ENCODE measurements around the gene PHAX.
"Not testable (repeated sequence)": the region's sequence is repeated elsewhere in the genome, so short reads cannot be mapped to it uniquely, and the experiment has no call there.

The PHAX gene, protein sequence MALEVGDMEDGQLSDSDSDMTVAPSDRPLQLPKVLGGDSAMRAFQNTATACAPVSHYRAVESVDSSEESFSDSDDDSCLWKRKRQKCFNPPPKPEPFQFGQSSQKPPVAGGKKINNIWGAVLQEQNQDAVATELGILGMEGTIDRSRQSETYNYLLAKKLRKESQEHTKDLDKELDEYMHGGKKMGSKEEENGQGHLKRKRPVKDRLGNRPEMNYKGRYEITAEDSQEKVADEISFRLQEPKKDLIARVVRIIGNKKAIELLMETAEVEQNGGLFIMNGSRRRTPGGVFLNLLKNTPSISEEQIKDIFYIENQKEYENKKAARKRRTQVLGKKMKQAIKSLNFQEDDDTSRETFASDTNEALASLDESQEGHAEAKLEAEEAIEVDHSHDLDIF
- 21.8 to 28.9 (median 25.3) reads per million in 4 donors for total RNA-seq

DNA sequence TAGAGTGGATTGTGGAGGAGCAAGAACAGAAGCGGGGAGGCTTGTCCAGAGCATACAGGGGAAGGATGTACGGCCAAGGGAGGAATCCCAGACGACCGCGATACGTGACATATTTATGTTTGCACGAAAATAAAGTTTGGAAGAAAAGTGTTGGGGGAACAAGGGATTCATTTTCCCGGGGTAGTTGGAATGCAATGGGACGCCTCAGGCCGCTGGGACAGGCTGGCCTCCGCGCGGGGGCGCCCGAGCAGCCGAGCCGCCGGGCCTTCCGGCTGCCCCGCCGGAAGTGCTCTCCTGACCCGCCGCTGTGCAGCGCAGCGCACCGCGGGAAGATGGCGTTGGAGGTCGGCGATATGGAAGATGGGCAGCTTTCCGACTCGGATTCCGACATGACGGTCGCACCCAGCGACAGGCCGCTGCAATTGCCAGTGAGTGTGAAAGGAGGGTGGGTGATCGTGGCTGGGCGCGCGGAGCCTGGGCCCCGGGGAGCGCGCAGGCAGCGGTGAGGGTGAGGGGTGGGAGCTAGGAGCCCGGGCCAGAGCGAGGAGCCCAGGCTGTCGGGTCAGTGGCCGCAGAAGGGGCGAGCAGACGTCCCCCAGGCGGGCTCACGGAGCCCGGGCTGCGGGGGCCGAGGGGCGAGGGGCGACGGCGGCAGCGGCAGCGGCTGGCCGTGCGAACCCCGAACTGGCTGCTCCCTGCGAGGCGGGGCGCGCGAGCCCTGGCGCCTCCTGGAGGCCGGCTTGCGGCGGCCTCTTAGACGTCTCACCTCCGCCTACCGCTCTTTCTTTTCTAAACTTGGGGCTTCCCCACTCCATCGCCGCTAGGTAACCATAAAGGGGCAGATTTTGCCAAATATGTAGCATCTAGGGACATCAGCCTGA lies at the start of gene PHAX:
PHAX (plus strand) TSS at position 317 of the 881 bp plus-strand sequence; CDS start at position 333, 16 bp downstream.
- peak; percentile 45 to 83 (median 56) for DNase-seq

DNA sequence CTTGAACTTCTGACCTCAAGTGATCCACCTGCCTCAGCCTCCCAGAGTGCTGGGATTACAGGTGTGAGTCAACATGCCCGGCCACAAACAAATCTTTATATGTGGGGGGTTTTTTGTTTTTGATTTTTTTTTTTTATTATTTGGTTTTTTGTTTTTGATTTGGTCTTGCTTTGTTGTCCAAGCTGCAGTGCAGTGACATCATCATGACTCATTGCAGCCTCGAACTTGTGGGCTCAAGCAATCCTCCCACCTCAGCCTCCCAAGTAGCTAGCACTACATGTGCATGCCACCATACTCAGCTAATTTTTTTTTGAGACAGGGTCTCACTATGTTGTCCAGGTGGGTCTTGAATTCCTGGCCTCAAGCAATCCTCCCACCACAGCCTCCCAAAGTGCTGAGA lies 48.1 kb upstream of the PHAX start:
- DNase-seq = no peak

DNA sequence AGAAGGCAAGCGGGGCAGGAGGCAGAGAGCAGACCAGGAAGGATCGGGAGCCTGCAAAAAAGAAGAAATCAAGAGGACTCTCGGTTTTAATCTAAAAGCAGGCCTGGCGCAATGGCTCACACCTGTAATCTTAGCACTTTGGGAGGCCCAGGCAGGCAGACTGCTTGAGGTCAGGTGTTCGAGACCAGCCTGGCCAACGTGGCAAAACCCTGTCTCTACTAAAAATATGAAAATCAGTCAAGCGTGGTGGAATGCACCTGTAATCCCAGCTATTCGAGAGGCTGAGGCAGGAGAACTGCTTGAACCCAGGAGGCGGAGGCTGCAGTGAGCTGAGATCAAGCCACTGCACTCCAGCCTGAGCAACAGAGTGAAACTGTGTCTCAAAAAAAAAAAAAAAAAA lies 45.6 kb upstream of the PHAX start:
- DNase-seq = not testable (repeated sequence)

DNA sequence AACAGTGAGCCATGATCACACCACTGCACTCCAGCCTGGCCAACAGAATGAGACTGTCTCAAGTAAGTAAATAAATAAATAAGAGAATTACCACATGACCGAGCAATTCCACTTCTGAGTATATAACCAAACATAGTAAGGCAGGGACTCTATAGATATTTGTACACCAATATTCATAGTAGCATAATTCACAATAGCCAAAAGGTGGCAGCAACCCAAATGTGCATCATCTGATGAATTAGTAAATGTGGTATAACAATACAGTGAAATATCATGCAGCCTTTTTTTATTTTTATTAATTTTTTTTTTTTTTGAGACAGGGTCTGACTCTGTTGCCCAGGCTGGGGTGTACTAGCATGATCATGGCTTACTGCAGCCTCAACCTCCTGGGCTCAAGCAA lies 38.8 kb upstream of the PHAX start:
- no peak for DNase-seq

DNA sequence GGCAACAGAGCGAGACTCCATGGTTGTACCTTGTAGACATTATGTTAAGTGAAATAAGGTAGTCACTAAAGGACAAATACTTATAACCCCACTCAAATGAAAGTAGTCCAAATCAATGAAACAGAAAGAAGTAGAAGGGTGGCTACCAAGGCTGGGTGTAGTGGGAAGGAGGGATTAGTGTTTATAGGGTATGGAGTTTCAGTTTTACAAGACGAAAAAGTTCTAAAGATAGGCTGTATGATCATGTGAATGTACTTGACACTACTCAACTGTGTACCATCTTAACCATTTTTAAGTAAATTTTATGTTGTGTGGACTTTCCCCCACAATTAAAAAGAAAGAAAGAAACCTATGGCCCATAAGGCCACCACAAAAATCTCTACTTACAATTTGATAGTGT lies 37.9 kb upstream of the PHAX start:
- no peak for DNase-seq

DNA sequence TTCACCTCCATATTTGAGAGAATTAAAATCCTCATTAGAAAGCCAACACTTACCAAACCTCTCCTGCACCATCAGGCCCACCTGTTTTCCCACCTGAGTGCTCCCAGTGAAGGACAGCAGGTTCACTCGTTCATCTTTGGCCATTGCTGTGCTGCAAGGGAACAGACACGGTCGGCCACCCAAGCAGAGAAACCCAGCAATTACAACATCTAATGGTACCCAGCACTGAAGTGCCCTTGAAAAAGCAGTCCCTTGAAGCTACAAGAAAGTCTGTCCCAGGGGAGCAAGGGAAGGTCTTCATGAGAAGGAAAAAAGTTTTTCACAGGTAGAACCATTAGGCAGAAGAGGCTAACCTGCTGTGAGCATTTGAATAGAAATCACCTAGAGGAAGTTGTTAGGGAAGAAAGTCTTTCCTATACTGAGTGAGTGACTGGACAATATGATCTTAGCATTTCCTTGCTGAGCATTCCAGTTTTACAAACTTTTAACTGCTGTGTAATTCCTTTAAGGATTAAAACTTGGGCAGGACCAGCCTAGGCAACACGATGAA lies 32.5 kb upstream of the PHAX start:
- DNase-seq = no peak

DNA sequence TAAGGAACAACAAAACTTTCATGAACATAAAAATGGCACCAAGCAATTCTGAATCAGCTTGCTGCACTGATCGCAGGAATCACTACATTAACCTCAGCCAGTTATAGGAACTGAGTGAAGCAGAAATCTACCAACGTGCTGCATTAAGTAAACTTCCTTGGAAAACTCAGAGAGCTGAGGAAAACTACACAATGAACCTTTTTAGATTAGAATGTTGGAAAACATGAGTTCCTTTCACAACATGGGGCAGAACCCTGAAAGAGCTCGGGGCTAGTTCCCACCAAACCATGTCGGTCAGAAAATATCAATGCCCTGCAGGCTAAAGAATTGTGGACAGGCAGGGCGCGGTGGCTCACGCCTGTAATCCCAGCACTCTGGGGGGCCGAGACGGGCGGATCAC lies 25.1 kb upstream of the PHAX start:
- DNase-seq = no peak

DNA sequence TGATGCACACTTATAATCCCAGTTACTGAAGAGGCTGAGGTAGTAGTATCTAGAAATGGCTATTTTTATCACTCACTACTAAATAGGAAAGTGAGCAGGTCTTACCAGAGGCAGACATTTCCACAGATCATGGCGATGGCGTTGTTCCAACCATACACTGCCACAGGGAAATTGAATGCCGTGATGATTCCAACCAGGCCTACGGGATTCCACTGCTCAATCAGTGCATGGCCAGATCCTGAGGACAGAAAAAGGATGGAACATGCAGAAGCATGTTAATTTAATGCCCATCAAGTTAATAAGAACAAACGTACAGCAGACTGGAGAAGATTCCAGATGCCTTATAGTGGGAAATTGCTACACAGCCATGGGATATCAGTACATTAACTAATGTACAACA lies 23.8 kb upstream of the PHAX start:
- DNase-seq = no peak

DNA sequence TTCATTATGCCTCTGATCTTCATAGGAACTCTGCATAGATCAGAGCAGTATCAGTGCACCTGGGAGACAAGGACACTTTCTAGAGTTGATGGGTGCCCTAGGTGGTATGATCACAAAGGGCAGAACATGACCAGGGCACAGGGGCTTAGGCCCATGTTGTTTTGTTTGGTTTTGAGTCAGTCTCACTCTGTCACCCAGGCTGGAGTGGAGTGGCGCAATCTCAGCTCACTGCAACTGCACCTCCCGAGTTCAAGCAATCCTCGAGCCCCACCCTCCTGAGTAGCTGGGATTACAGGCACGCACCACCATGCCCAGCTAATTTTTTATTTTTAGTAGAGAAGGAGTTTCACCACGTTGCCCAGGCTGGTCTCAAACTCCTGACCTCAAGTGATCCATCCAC lies 23.3 kb upstream of the PHAX start:
- DNase-seq = no peak

DNA sequence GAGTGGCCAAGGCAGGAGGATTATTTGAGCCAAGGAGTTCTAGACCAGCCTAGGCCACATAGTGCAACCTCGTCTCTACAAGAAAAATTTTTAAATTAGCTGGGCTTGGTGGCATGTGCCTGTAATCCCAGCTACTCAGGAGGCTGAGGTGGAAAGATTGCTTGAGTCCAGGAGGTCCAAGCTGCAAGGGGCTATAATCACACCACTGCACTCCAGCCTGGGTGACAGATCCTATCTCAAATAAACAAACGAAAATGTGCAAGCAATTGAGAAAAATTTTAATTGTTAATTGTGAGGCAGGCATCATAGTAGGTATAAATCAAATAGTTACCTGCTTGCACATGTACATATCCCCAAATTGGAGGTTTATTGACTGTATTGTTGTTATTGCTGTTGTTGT lies 21.0 kb upstream of the PHAX start:
- DNase-seq = no peak

DNA sequence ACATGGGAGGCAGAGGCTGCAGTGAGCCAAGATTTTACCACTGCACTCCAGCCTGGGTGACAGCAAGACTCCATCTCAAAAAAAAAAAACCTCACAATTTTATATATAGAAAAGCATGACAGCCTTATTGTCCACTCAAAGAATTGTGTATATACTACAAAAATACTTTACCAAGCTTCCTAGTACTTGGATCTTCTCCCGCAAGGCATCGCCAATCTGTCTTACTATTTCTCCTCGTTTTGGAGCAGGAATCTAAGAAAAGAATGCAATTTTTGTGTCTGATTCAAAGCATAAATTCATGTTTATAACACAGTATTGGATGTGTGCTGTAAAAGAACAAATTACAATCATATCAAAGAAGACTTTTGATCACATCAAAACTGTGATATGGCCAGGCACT lies 17.0 kb upstream of the PHAX start:
- DNase-seq = no peak

DNA sequence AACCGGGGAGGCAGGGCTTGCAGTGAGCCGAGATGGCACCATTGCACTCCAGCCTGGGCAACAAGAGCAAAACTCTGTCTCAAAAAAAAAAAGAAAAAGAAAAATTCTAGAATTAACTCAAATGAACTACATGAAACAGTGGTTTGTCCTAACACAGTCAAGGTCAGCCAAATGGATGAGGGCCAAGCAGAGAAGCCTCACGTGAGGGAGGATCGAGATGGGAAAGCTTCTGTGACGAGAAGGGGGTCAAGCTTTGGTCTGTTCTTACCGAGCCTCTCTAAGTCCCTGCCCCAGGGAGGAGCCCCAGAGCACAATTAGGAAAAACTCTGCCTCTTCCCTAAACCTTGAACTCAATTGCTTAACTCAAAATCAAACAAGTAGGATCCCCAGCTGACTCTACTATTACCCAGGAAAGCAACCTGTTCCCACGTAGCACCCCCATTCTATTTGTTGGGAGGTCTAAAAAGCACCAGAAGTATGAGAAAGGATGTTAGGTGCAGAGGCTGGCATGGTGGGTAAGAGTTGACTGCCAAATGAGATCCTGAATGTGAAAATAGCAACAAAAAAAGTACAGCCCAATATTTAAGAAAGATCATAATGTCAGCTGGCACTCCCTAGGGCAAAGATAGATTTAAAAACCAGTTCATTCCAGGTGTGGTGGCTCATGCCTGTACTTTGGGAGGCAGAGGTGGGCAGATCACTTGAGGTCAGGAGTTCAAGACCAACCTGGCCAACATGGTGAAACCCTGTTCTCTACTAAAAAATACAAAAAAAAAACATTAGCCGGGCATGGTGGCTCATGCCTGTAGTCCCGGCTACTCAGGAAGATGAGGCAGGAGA lies 13.0 kb upstream of the PHAX start:
- no peak for DNase-seq

DNA sequence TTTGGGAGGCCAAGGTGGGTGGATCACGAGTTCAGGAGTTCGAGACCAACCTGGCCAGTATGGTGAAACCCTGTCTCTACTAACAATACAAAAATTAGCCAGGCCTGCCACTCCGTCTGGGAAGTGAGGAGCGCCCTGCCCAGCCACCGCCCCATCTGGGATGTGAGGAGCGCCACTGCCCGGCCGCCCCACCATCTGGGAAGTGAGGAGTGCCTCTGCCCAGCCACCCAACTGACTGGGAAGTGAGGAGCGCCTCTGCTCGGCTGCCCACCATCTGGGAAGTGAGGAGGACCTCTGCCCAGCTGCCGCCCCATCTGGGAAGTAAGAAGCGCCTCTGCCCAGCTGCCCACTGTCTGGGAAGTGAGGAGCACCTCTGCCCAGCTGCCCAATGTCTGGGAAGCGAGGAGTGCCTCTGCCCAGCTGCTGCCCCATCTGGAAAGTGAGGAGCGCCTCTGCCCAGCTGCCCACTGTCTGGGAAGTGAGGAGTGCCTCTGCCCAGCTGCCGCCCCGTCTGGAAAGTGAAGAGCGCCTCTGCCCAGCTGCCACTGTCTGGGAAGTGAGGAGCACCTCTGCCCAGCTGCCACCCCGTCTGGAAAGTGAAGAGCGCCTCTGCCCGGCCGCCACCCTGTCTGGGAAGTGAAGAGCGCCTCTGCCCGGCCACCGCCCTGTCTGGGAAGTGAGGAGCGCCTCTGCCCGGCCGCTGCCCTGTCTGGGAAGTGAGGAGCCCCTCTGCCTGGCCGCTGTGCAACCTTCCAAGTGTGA lies 11.0 kb upstream of the PHAX start:
- no peak for DNase-seq

DNA sequence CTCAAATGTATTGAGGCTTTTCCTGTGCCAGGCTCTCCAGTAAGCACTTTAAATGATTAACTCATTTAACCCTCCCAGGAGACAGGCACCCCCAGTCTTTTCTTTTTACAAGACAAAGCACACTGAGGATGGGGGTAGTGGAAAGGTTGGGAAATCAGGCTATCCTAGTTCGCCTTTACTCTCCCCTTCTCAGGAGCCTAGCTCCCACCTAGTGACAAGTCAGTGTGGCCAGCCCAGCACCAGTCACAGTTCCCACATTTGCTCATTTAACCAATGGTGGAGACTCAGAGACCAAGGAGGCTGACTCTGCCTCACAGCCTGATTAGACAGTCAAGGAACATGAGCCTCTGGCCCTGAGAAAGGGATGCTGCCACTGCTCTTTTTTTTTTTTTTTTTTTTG lies 9.2 kb upstream of the PHAX start:
- no peak for DNase-seq

DNA sequence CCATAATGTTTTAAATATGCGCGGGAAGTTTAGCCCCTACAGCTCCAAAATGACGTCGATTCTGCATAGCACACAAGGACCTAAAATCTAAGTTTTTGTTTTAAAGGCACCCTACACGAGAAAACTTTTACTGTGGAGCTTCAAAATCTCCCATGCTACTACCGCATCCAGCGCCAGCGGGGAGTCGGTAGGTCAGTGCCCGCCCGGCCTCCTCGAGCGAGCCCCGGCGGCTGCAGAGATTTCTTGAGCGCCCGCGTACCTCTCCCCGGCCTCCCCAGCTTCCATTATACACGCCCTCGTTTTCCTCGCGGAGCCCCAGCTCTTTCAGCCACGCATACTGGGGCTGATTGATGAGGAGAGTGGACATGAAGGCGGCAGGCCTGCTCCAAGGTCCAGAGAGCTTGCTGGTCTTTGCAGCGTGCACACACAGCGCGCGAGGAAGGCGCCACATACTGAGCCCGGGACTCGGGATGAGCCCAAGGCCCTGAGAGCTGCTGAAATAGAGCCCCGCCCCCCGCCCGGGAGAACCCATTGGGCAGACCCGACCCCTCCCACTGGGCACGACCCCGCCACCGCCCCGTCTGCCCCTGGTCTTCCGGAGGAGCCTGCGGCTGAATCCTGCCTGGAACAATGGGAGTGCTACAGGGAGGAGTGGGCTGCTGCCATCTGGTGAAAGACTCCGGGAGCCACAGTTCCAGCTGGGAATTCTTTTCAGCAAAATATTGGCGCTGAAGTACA lies 5.8 kb upstream of the PHAX start, which contains the start of gene ALDH7A1:
ALDH7A1 (minus strand) TSS at position 472 of the 738 bp plus-strand sequence; CDS start at position 451, 21 bp downstream.
- DNase-seq = peak in 3 of 5 donors; percentile 10 to 24 (median 15)

DNA sequence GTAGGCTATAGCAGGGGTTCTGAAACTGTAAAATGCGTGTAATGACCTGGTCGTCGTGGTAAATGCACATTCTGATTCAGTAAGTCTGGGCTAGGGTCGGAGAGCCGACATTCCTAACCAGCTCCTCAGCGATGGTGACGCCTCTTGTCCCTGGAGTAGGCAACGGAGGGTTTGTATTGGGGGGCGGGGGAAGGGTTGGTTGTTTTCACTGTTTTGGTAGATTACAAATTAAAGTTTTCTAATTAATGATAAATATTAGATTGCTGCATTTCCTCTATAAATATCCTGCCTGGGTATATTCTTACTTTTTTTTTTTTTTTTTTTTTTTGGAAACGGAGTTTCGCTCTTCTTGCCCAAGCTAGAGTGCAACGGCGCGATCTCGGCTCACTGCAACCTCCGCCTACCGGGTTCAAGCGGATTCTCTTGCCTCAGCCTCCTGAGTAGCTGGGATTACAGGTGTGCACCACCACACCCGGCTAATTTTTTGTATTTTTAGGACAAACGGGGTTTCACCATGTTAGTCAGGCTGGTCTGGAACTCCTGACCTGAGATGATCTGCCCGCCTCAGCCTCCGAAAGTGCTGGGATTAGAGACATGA lies 5.2 kb upstream of the PHAX start:
- DNase-seq = no peak

DNA sequence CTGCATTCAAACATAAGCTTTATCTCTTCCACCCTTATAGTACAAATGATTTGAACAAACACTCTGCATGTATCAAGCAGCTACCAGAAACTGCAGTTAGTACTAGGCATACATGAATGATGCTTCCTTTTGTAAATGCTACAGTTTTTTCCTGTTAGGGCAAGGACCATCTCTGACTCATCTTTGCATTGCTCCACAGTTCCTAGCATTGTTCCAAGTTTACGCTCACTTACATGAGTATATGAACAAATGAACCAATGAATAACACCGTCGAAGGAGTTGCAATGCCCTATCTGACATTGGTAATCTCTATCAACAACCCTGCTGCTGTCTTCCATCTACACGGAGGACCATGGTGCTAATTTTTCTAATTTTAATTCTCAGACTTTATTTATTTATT lies 3.6 kb upstream of the PHAX start:
- no peak for DNase-seq

DNA sequence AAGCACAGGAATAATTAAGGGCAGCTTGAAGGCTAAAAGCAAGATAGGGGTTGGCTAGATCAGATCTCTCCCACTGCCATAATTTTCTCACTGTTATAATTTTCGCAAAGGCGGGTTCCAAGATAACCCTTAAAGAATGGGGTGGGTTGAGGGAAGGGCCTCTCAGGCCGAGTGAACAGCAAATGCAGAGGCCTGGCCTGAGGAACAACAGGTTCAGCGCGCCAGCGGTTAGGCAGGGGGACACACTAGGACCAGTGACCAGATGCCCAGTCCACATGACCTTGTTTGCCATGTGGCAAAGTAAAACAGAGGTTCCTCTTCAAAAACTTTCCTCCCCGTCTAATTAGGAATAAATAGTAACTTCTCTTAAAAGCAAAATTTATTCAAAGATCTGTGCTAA lies 1.2 kb upstream of the PHAX start:
- no peak for DNase-seq

DNA sequence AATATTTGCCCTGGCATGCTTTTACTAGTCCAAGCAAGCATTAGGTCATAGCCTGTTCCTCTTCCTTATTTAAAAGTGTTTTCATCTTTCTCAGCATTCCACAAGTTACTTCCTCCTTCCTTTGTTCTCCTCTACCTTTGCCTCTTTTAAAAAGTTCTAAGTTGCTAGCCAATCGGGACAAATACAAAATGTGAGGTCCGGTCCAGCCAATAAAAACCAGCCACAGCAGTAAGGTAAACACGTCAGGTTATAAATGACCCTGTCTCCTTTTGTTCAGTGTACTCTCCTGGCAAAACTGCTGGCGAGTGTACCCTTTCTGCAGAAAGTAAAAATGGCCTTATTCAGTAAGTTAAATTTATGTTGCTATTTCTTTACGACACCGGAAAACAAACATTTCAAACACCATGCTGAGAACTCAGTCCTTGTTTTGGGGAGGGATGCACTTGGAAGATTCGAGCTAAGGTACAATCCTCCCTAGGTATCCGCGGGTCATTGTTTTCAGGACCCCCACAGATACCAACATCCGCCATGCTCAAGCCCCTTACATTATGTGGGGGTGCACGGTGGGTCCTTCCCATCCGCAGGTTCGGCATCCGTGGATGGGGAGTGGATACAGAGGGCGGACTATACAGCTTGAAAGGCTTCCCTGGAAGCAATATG lies 646 bp upstream of the PHAX start:
- DNase-seq = not testable (repeated sequence)

DNA sequence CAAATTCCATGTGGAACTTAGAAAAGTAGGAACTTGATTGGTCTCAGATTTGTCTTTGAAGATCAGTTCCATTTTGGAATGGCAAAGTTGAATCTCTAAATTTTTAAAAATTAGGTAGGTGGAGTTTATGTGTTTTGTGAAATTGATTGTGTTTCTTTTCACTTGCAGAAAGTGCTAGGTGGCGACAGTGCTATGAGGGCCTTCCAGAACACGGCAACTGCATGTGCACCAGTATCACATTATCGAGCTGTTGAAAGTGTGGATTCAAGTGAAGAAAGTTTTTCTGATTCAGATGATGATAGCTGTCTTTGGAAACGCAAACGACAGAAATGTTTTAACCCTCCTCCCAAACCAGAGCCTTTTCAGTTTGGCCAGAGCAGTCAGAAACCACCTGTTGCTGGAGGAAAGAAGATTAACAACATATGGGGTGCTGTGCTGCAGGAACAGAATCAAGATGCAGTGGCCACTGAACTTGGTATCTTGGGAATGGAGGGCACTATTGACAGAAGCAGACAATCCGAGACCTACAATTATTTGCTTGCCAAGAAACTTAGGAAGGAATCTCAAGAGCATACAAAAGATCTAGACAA lies 2.8 kb downstream of the PHAX start:
- DNase-seq = no peak

Measured in T-helper 1 cell (primary cell).